DND-41 (cell line): Measurements from ENCODE around the gene DNAJC4.

Source experiments
- EZH2 ChIP-seq: IDR thresholded peaks from 3 replicates; pipeline ENCODE4 v1.6.1; 2012; ENCODE audit warnings: borderline replicate concordance, low read depth, mild to moderate bottlenecking, moderate library complexity, low read length, inconsistent platforms; ENCODE audit not compliant: severe bottlenecking
- TF ChIP-seq, protein P1 (sequence below): IDR thresholded peaks from 2 replicates; pipeline ENCODE4 v1.5.1; 2012; ENCODE audit warnings: borderline replicate concordance, low read length, moderate library complexity, mild to moderate bottlenecking; ENCODE audit not compliant: poor library complexity, severe bottlenecking; ENCODE audit errors: extremely low read depth

DNA sequence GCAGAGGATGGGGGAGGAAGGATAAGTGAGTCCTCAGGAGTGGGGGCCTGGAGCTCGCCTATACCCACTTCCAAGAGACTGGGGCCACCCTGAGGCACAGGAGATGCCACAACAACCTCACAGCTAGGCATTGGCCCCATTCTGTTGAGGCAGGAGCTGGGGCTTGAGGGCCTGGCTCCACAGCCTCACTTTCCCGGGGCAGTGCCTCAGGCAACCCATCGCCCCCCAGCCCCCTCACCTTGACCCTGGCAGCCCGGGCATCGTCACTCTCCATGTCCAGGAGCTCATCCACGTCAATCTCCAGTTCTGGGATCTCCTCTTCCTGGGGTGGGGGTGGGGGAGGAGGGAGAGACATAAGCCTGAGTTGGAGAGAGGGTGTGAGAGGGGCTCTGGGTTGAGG is 14.6 kb downstream of the DNAJC4 start:
- TF ChIP-seq, protein P1, sequence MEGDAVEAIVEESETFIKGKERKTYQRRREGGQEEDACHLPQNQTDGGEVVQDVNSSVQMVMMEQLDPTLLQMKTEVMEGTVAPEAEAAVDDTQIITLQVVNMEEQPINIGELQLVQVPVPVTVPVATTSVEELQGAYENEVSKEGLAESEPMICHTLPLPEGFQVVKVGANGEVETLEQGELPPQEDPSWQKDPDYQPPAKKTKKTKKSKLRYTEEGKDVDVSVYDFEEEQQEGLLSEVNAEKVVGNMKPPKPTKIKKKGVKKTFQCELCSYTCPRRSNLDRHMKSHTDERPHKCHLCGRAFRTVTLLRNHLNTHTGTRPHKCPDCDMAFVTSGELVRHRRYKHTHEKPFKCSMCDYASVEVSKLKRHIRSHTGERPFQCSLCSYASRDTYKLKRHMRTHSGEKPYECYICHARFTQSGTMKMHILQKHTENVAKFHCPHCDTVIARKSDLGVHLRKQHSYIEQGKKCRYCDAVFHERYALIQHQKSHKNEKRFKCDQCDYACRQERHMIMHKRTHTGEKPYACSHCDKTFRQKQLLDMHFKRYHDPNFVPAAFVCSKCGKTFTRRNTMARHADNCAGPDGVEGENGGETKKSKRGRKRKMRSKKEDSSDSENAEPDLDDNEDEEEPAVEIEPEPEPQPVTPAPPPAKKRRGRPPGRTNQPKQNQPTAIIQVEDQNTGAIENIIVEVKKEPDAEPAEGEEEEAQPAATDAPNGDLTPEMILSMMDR = no peak
- TF ChIP-seq EZH2 = no peak
